ENCODE data around the gene LRRC59. TPM values are rescaled to one million over a fixed set of nuclear protein-coding genes. Genes with fewer than 3 reads are reported as not detected.
"Not testable (repeated sequence)": the region's sequence is repeated elsewhere in the genome, so short reads cannot be mapped to it uniquely, and the experiment has no call there.

The LRRC59 gene
- total RNA-seq, 2 experiments from 2014 or later: 60.8 to 68.5 TPM

DNA sequence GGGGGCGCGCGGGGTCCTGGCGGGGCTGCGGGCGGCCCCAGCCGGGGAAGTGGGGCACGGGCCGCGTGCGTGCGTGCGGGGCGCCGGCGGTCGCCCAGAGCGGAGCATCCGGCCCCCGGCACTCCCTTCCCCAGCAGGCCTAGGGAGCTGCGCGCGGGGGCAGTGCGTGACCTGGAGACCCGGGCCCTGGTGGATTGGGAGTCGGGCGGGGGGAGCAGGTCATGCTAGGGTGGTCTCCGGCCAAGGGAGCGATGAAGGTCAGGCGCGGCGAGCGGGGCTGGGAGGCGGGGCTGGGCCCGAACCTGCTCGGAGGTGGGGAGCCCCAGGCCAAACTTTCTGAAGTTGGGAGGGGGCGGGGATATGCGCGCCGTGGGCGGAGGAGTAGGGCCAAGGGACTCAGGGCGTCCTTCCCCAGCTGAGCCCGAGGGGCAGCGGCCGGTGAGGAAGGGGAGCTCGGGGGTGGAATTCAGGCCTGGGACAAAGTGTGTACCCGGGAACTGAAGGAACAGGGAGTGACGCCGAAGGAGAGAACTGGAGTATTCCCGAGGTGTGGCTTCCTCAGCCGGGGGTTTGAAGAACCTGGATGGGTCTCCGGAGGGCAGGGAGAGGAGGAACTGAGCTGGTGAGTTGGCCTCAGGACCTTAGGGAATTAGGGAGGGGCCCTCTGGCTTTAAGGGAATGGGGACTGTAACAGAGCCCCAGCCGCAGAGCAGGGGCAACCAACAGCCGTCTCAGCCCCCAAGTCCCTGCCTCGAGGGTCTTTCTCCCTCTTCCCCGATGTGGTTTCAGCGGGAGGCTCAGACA lies 50.8 kb downstream of the LRRC59 start:
- peak; percentile 47 for DNase-seq
- POLR2A ChIA-PET: no interaction called here

GRCh38 chr17:50345432-50346312 lies 51.7 kb downstream of the LRRC59 start, which contains the start of gene XYLT2:
Gene XYLT2, plus strand, starts transcription at chr17:50346126. Its CDS starts 15 bp downstream, at chr17:50346141.
- Mint-ChIP-seq H3K9me3 (no peaks in the 10 kb centered on the region), H3K4me1 (peaks cover 35% of the 10 kb centered on the region), H3K36me3 (ENCODE audit: low read depth) (no peaks in the 10 kb centered on the region), H3K4me3 (peak within 1 kb of the TSS; percentile 88), H3K27ac (peak within 1 kb of the TSS; percentile 96), H3K27me3 (no peaks in the 10 kb centered on the region)
- peak; percentile 90 for DNase-seq
- ChIA-PET CTCF (interaction anchor here (0.5 to 5.5 kb wide), 6 partner anchors 14 to 184 kb away, joined by 3 to 28 read pairs (median 3); partner anchors contain the start of gene LRRC59), POLR2A (no interaction called here)

More for the DNA sequence above, 50.8 kb downstream of the LRRC59 start:
- peak overlapping the region; percentile 88 for H3K4me3 Mint-ChIP-seq
- H3K27ac Mint-ChIP-seq: peak overlapping the region; percentile 92
- no peaks in the 10 kb centered on the region for H3K9me3 Mint-ChIP-seq
- H3K4me1 Mint-ChIP-seq: peaks cover 35% of the 10 kb centered on the region
- no peaks in the 10 kb centered on the region for H3K36me3 Mint-ChIP-seq (ENCODE audit: low read depth)
- no peaks in the 10 kb centered on the region for H3K27me3 Mint-ChIP-seq
- CTCF ChIA-PET: interaction anchor here (0.7 to 5.5 kb wide), 5 partner anchors 15 to 1488 kb away, joined by 3 to 28 read pairs (median 3); partner anchors contain the start of gene LRRC59

GRCh38 chr17:50344731-50345365 lies 52.5 kb downstream of the LRRC59 start:
- H3K27ac Mint-ChIP-seq: peak overlapping the region; percentile 77
- peaks cover 35% of the 10 kb centered on the region for H3K4me1 Mint-ChIP-seq
- ChIA-PET CTCF (interaction anchor here (1.1 to 5.5 kb wide), 4 partner anchors 13 to 53 kb away, joined by 3 to 28 read pairs (median 10); partner anchors contain the start of gene LRRC59), POLR2A (no interaction called here)
- H3K4me3 Mint-ChIP-seq: peak overlapping the region; percentile 70
- no peaks in the 10 kb centered on the region for H3K9me3 Mint-ChIP-seq
- no peaks in the 10 kb centered on the region for H3K27me3 Mint-ChIP-seq
- H3K36me3 Mint-ChIP-seq (ENCODE audit: low read depth): no peaks in the 10 kb centered on the region
- DNase-seq: no peak

GRCh38 chr17:50339381-50339780 lies 57.9 kb downstream of the LRRC59 start:
- POLR2A ChIA-PET: no interaction called here
- no peak overlapping the region for H3K4me3 Mint-ChIP-seq
- CTCF ChIA-PET: interaction anchor here (1.1 to 1.3 kb wide), 2 partner anchors 15 to 58 kb away, joined by 3 read pairs; partner anchors contain the start of gene LRRC59

GRCh38 chr17:50338645-50339044 lies 58.7 kb downstream of the LRRC59 start:
- Mint-ChIP-seq H3K36me3 (ENCODE audit: low read depth) (peaks cover 2% of the 10 kb centered on the region), H3K27me3 (no peaks in the 10 kb centered on the region), H3K9me3 (peaks cover 6% of the 10 kb centered on the region), H3K4me1 (peaks cover 4% of the 10 kb centered on the region), H3K27ac (no peak overlapping the region), H3K4me3 (no peak overlapping the region)
- ChIA-PET CTCF (no interaction called here), POLR2A (no interaction called here)
- no peak for DNase-seq

More at GRCh38 chr17:50339381-50339780, 57.9 kb downstream of the LRRC59 start:
- Mint-ChIP-seq H3K27ac (no peak overlapping the region), H3K9me3 (peaks cover 6% of the 10 kb centered on the region), H3K27me3 (no peaks in the 10 kb centered on the region), H3K36me3 (ENCODE audit: low read depth) (peaks cover 2% of the 10 kb centered on the region), H3K4me1 (no peaks in the 10 kb centered on the region)
- DNase-seq: no peak

DNA sequence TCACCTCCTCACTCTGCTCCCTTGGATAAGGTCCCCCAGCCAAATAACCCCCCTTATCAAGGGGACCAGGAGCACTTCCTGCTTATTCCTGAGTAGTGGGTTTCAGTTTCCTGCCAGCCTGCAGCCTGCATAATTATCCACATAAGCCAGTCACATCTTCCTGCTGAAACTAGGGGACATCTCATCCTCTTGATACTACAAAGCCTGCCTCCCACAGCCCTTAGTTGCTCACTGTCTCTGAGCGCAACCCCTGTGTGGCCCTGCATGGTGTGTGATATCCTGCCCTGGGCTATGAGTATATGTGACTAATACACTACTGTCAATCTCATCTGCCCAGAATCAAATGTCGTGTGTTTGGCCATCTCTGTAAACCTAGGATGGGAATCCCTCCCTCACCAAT lies 59.4 kb downstream of the LRRC59 start:
- peaks cover 2% of the 10 kb centered on the region for H3K36me3 Mint-ChIP-seq (ENCODE audit: low read depth)
- peaks cover 6% of the 10 kb centered on the region for H3K9me3 Mint-ChIP-seq
- CTCF ChIA-PET: no interaction called here
- H3K27ac Mint-ChIP-seq: no peak overlapping the region
- H3K27me3 Mint-ChIP-seq: no peaks in the 10 kb centered on the region
- peaks cover 8% of the 10 kb centered on the region for H3K4me1 Mint-ChIP-seq
- DNase-seq: no peak
- POLR2A ChIA-PET: no interaction called here
- H3K4me3 Mint-ChIP-seq: no peak overlapping the region

- H3K4me1 Mint-ChIP-seq; POLR2A ChIA-PET; H3K36me3 Mint-ChIP-seq (ENCODE audit: low read depth); H3K27me3 Mint-ChIP-seq; H3K9me3 Mint-ChIP-seq; DNase-seq; H3K4me3 Mint-ChIP-seq: not testable (repeated sequence)
- peak overlapping the region; percentile 50 for H3K27ac Mint-ChIP-seq
- CTCF ChIA-PET: interaction anchor here (1.1 to 1.2 kb wide), 2 partner anchors 16 to 134 kb away, joined by 3 to 4 read pairs; no protein-coding TSS in a partner anchor
These were observed 63.8 kb downstream of the LRRC59 start for GRCh38 chr17:50333291-50334057.

DNA sequence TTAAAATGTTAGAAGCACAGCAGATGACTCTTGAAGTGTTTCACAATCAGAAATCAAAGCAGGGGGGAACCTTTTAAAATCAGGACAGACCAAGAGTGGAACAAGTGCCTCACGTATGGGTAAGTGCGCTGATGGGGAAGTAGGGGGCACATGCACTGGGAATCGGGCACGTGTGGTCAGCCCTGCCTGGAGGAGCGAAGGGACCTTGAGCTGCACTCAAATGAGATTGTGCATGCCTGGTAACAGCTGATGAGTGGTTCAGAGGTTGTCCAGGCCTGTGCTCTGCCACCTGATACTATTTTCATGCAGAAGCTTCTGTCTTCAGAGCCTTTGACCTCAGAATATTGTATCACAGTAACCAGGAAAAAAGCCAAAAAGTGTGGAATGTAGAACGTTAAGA lies 65.1 kb downstream of the LRRC59 start:
- H3K4me3 Mint-ChIP-seq: no peak overlapping the region
- POLR2A ChIA-PET: no interaction called here

More for the DNA sequence above, 65.1 kb downstream of the LRRC59 start:
- CTCF ChIA-PET: interaction anchor here (1.2 kb wide), 1 partner anchor 13 kb away, joined by 3 read pairs; no protein-coding TSS in a partner anchor
- peaks cover 2% of the 10 kb centered on the region for H3K27me3 Mint-ChIP-seq
- H3K9me3 Mint-ChIP-seq: no peaks in the 10 kb centered on the region
- no peak overlapping the region for H3K27ac Mint-ChIP-seq
- no peaks in the 10 kb centered on the region for H3K36me3 Mint-ChIP-seq (ENCODE audit: low read depth)
- peaks cover 8% of the 10 kb centered on the region for H3K4me1 Mint-ChIP-seq
- no peak for DNase-seq

Other genes starting within 250 kb of the LRRC59 start
- 100 to 1,000 TPM; 110 to 117 TPM for gene PPP1R9B, start 246.8 kb downstream of the LRRC59 start, total RNA-seq
- gene SGCA, start 231.5 kb downstream of the LRRC59 start, total RNA-seq: not detected
- under 1 TPM; 0.31 to 0.55 TPM for gene COL1A1, start 195.9 kb downstream of the LRRC59 start, total RNA-seq
- not detected for gene TMEM92, start 123.1 kb downstream of the LRRC59 start, total RNA-seq
- gene XYLT2, start 51.4 kb downstream of the LRRC59 start, total RNA-seq: 10 to 100 TPM; 22.1 to 23.6 TPM
- gene MRPL27, start 24.3 kb downstream of the LRRC59 start, total RNA-seq: 10 to 100 TPM; 62.9 to 71.4 TPM
- gene EME1, start 24.3 kb downstream of the LRRC59 start, total RNA-seq: 10 to 100 TPM; 19.9 to 21.8 TPM
- gene ACSF2, start 28.7 kb upstream of the LRRC59 start, total RNA-seq: 10 to 100 TPM; 24.5 to 31.4 TPM
- not detected for gene CHAD, start 71.4 kb upstream of the LRRC59 start, total RNA-seq
- gene RSAD1, start 81.3 kb upstream of the LRRC59 start, total RNA-seq: 10 to 100 TPM; 22.5 to 25.1 TPM
- 1 to 10 TPM; 3.0 to 4.8 TPM for gene MYCBPAP, start 110.9 kb upstream of the LRRC59 start, total RNA-seq
- gene EPN3, start 135.2 kb upstream of the LRRC59 start, total RNA-seq: not detected
- 1 to 10 TPM; 3.9 to 6.2 TPM for gene SPATA20, start 149.7 kb upstream of the LRRC59 start, total RNA-seq
- gene CACNA1G, start 163.2 kb upstream of the LRRC59 start, total RNA-seq: not detected
- gene ABCC3, start 237.4 kb upstream of the LRRC59 start, total RNA-seq: not detected